Gastrocnemius medialis (tissue), 4 donors: ENCODE measurements around the gene TMCC1.

Experiments
- CTCF ChIP-seq, 5 experiments: fragments of 450-650 bp in 3 of 5; fragments of 200-600 bp in 2 of 5; sonication (generic) in 2 of 5; IDR thresholded peaks in 4 of 5; conservative IDR thresholded peaks in 1 of 5; 1 replicate in 4 of 5; 2 replicates in 1 of 5; pipeline ENCODE4 v1.5.1; 2016 to 2019; ENCODE audit warnings: antibody characterized with exemption in 5 of 5, mild to moderate bottlenecking in 3 of 5, moderate library complexity in 3 of 5
- POLR2A ChIP-seq, 2 donors: fragments of 450-650 bp; IDR thresholded peaks; one replicate each; pipeline ENCODE4 v1.6.1; 2017; ENCODE audit warnings: antibody characterized with exemption in 2 of 2, mild to moderate bottlenecking in 2 of 2, moderate library complexity in 2 of 2

DNA sequence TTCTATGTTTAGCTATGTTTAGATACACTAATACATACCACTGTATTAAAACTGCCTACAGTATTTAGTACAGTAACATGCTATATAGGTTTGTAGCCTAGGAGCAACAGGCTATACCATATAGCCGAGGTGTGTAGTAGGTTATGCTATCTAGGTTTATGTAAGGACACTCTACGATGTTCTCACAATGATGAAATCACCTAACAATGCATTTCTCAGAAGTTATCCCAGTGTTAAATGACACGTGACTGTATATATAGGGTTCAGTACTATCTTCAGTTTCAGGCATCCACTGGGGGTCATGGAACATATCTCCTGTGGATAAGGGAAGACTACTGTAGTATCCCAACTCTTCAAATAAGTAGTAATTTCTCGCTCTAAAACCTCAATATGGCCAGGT, 97.4 kb downstream of the TMCC1 start:
- TF ChIP-seq CTCF (IDR thresholded peaks at IDR 0.05 in 4 of 5, conservative IDR thresholded peaks at IDR 0.05 in 1 of 5) (no peak), POLR2A (IDR thresholded peaks at IDR 0.05) (no peak)
